ENCODE results near the gene FARP2.

GRCh38 chr2:241413929-241414580 lies 58.0 kb downstream of the FARP2 start:
- TF ChIP-seq, protein P1, sequence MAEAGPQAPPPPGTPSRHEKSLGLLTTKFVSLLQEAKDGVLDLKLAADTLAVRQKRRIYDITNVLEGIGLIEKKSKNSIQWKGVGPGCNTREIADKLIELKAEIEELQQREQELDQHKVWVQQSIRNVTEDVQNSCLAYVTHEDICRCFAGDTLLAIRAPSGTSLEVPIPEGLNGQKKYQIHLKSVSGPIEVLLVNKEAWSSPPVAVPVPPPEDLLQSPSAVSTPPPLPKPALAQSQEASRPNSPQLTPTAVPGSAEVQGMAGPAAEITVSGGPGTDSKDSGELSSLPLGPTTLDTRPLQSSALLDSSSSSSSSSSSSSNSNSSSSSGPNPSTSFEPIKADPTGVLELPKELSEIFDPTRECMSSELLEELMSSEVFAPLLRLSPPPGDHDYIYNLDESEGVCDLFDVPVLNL (IDR thresholded peaks at IDR 0.05; ENCODE audit: low read depth, low read length): no peak
- TF ChIP-seq EZH2 (IDR thresholded peaks at IDR 0.05; ENCODE audit: borderline replicate concordance, control insufficient read depth, low read depth, low read length): no peak
- TF ChIP-seq POLR2AphosphoS5 (IDR thresholded peaks at IDR 0.05; ENCODE audit: low read length): no peak
- no peak for TF ChIP-seq CTCF (IDR thresholded peaks at IDR 0.05 in 2 of 3, conservative IDR thresholded peaks at IDR 0.05 in 1 of 3; ENCODE audit: control insufficient read depth in 2 of 3, extremely low read depth in 1 of 3, insufficient read depth in 1 of 3, low read depth in 3 of 3, low read length in 3 of 3)
- no peak for TF ChIP-seq NR2C2 (IDR thresholded peaks at IDR 0.05; ENCODE audit: borderline replicate concordance, control insufficient read depth, insufficient read length, low read depth)
- TF ChIP-seq STAT1 (conservative IDR thresholded peaks at IDR 0.05): no peak
- TF ChIP-seq CHD1 (IDR thresholded peaks at IDR 0.05; ENCODE audit: low read depth, low read length): no peak
- no peak for TF ChIP-seq CBFB (IDR thresholded peaks at IDR 0.05; ENCODE audit: low read depth)
- TF ChIP-seq EP300 (IDR thresholded peaks at IDR 0.05; ENCODE audit: borderline replicate concordance in 1 of 2, control insufficient read depth in 1 of 2, low read depth in 2 of 2, low read length in 2 of 2): no peak

All from GM12878 (cell line).